GM12878 (cell line): Measurements from ENCODE around the gene RAB25. TPM values are rescaled to one million over a fixed set of nuclear protein-coding genes. Genes with fewer than 3 reads are reported as not detected.
A peak's percentile ranks its signal among the peaks of the same experiment; 100 is the strongest.

Experiments used
- ASH2L ChIP-seq: fragments of 300-600, 200-600 bp; sonication (generic); IDR thresholded peaks from 2 replicates; pipeline ENCODE4 v1.6.1; 2017; ENCODE audit warnings: low read depth, mild to moderate bottlenecking, borderline replicate concordance
- ATF7 ChIP-seq: fragments of 450-650 bp; IDR thresholded peaks from 2 replicates; pipeline ENCODE4 v1.6.1; 2016; ENCODE audit warnings: low read depth, mild to moderate bottlenecking
- CBFB ChIP-seq: IDR thresholded peaks from 2 replicates; pipeline ENCODE4 v1.6.1; 2016; ENCODE audit warnings: antibody characterized with exemption, low read depth
- CBX3 ChIP-seq: fragments of 200-600 bp; sonication (generic); IDR thresholded peaks from 2 replicates; pipeline ENCODE4 v1.6.1; 2016; ENCODE audit warnings: low read depth, borderline replicate concordance
- CHD1 ChIP-seq: IDR thresholded peaks from 2 replicates; pipeline ENCODE4 v1.6.1; 2012; ENCODE audit warnings: low read depth, low read length, improper control_type of control experiment
- ESRRA ChIP-seq: IDR thresholded peaks from 2 replicates; pipeline ENCODE4 v1.6.1; 2012; ENCODE audit warnings: mild to moderate bottlenecking, low read length, improper control_type of control experiment
- EZH2 ChIP-seq: IDR thresholded peaks from 2 replicates; pipeline ENCODE4 v1.6.1; 2012; ENCODE audit warnings: low read depth, mild to moderate bottlenecking, control low read depth, inconsistent platforms, low read length, borderline replicate concordance; ENCODE audit not compliant: control insufficient read depth
- GABPA ChIP-seq: IDR thresholded peaks from 2 replicates; pipeline ENCODE4 v1.6.1; 2014; ENCODE audit warnings: antibody characterized with exemption, low read depth, mild to moderate bottlenecking, inconsistent platforms
- GATAD2B ChIP-seq: fragments of 450-650 bp; conservative IDR thresholded peaks from 2 replicates; pipeline ENCODE4 v1.6.1; 2017; ENCODE audit warnings: low read depth, mild to moderate bottlenecking, moderate library complexity
- HDGF ChIP-seq: fragments of 450-650 bp; IDR thresholded peaks from 2 replicates; pipeline ENCODE4 v1.6.1; 2016; ENCODE audit warnings: antibody characterized with exemption
- JUND ChIP-seq: IDR thresholded peaks from 2 replicates; pipeline ENCODE4 v1.6.1; 2012; ENCODE audit warnings: low read depth, mild to moderate bottlenecking, low read length, improper control_type of control experiment, moderate library complexity
- MEF2B ChIP-seq: fragments of 450-650 bp; IDR thresholded peaks from 2 replicates; pipeline ENCODE4 v1.6.1; 2018; ENCODE audit warnings: mild to moderate bottlenecking, moderate library complexity; ENCODE audit not compliant: partially characterized antibody, poor library complexity, severe bottlenecking
- NR2C1 ChIP-seq: fragments of 450-650 bp; IDR thresholded peaks from 2 replicates; pipeline ENCODE4 v1.6.1; 2017; ENCODE audit warnings: antibody characterized with exemption, mild to moderate bottlenecking, moderate library complexity
- POLR2A ChIP-seq: IDR thresholded peaks from 2 replicates; pipeline ENCODE4 v1.6.1; 2011; ENCODE audit warnings: low read depth, mild to moderate bottlenecking, low read length
- POLR2AphosphoS5 ChIP-seq: IDR thresholded peaks from 2 replicates; pipeline ENCODE4 v1.6.1; 2011; ENCODE audit warnings: mild to moderate bottlenecking, low read length, inconsistent platforms
- POU2F2 ChIP-seq: IDR thresholded peaks from 3 replicates; pipeline ENCODE4 v1.6.1; 2011; ENCODE audit warnings: low read depth, mild to moderate bottlenecking, low read length, borderline replicate concordance
- SREBF1 ChIP-seq: IDR thresholded peaks from 2 replicates; pipeline ENCODE4 v1.6.1; 2012; ENCODE audit warnings: mild to moderate bottlenecking, low read length
- TARDBP ChIP-seq: IDR thresholded peaks from 2 replicates; pipeline ENCODE4 v1.6.1; 2016; ENCODE audit warnings: borderline replicate concordance
- YY1 ChIP-seq: IDR thresholded peaks from 2 replicates; pipeline ENCODE4 v1.6.1; 2011; ENCODE audit warnings: low read depth, mild to moderate bottlenecking, low read length
- ZBTB40 ChIP-seq: fragments of 450-650 bp; IDR thresholded peaks from 2 replicates; pipeline ENCODE4 v1.6.1; 2016; ENCODE audit warnings: mild to moderate bottlenecking, moderate library complexity, borderline replicate concordance
- ZNF217 ChIP-seq: fragments of 450-650 bp; IDR thresholded peaks from 2 replicates; pipeline ENCODE4 v1.6.1; 2017; ENCODE audit warnings: antibody characterized with exemption, mild to moderate bottlenecking
- polyA plus RNA-seq, 11 experiments: library from polyadenylated mRNA; depleted of rRNA in 4 of 11; unstranded in 6 of 11; stranded (reverse) in 5 of 11; fragments of >200 nt; fragmentation: Nextera tagmentation in 4 of 11; fragmentation: Illumina TruSeq in 1 of 11; extraction: Ambion mirVana in 4 of 11; extraction: Trizol in 1 of 11; gene quantifications; 1 replicate in 1 of 11; 2 replicates in 10 of 11; pipeline versions ENCODE4 v1.2.1 to v1.2.3, GENCODE V29; 2011 to 2016; ENCODE audit warnings: inconsistent platforms in 2 of 11, missing spikeins in 2 of 11, low read depth in 1 of 11
- total RNA-seq, 4 experiments: library from RNA; depleted of rRNA in 3 of 4; stranded (reverse); fragments of >200 nt in 3 of 4; fragmentation: Illumina TruSeq in 1 of 4; extraction: Trizol in 1 of 4; gene quantifications; 2 replicates each; pipeline versions ENCODE4 v1.2.1 to v1.2.3, GENCODE V29; 2013 to 2021
- TF ChIP-seq, protein P1 (sequence below): fragments of 450-650 bp; IDR thresholded peaks from 2 replicates; pipeline ENCODE4 v1.6.1; 2016; ENCODE audit warnings: mild to moderate bottlenecking
- TF ChIP-seq, protein P2 (sequence below): IDR thresholded peaks from 2 replicates; pipeline ENCODE4 v1.6.1; 2012; ENCODE audit warnings: low read length, inconsistent platforms
- TF ChIP-seq, protein P3 (sequence below): IDR thresholded peaks from 2 replicates; pipeline ENCODE4 v1.6.1; 2011; ENCODE audit warnings: borderline replicate concordance, low read depth, mild to moderate bottlenecking, moderate library complexity, mixed read lengths, low read length; ENCODE audit not compliant: insufficient read depth; ENCODE audit errors: extremely low read length

The RAB25 gene
- total and polyA plus RNA-seq, 10 of the 15 experiments (the other 5 are each of a cell fraction or from before 2014, with no cell fraction given): 0.16 to 0.36 (median 0.22) TPM; not detected in 7

GRCh38 chr1:156096640-156097391 is 35.9 kb downstream of the RAB25 start (continued):
- TF ChIP-seq ZBTB40: peak; percentile 70; the same call in 1 of the 2 replicates
- TF ChIP-seq HDGF: no peak
- TF ChIP-seq MEF2B: peak; percentile 99
- TF ChIP-seq, protein P1, sequence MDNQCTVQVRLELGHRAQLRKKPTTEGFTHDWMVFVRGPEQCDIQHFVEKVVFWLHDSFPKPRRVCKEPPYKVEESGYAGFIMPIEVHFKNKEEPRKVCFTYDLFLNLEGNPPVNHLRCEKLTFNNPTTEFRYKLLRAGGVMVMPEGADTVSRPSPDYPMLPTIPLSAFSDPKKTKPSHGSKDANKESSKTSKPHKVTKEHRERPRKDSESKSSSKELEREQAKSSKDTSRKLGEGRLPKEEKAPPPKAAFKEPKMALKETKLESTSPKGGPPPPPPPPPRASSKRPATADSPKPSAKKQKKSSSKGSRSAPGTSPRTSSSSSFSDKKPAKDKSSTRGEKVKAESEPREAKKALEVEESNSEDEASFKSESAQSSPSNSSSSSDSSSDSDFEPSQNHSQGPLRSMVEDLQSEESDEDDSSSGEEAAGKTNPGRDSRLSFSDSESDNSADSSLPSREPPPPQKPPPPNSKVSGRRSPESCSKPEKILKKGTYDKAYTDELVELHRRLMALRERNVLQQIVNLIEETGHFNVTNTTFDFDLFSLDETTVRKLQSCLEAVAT: peak; percentile 95
- TF ChIP-seq NR2C1: no peak
- TF ChIP-seq YY1: peak; percentile 82
- TF ChIP-seq ZNF217: 0 out of 2 replicates have a peak, but pooled peaks have one; percentile 53
- TF ChIP-seq, protein P2, sequence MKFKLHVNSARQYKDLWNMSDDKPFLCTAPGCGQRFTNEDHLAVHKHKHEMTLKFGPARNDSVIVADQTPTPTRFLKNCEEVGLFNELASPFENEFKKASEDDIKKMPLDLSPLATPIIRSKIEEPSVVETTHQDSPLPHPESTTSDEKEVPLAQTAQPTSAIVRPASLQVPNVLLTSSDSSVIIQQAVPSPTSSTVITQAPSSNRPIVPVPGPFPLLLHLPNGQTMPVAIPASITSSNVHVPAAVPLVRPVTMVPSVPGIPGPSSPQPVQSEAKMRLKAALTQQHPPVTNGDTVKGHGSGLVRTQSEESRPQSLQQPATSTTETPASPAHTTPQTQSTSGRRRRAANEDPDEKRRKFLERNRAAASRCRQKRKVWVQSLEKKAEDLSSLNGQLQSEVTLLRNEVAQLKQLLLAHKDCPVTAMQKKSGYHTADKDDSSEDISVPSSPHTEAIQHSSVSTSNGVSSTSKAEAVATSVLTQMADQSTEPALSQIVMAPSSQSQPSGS: no peak
- no peak for TF ChIP-seq CBX3
- TF ChIP-seq ASH2L: peak; percentile 35; the same call in 1 of the 2 replicates
- no peak for TF ChIP-seq EZH2
- TF ChIP-seq GATAD2B: peak; percentile 91
- TF ChIP-seq GABPA: no peak
- no peak for TF ChIP-seq ESRRA
- no peak for TF ChIP-seq JUND
- TF ChIP-seq, protein P3, sequence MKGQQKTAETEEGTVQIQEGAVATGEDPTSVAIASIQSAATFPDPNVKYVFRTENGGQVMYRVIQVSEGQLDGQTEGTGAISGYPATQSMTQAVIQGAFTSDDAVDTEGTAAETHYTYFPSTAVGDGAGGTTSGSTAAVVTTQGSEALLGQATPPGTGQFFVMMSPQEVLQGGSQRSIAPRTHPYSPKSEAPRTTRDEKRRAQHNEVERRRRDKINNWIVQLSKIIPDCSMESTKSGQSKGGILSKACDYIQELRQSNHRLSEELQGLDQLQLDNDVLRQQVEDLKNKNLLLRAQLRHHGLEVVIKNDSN: no peak
- TF ChIP-seq ATF7: peak; percentile 90
- TF ChIP-seq TARDBP: peak; percentile 39; the same call in 1 of the 2 replicates
- peak; percentile 22; the same call in 1 of the 2 replicates for TF ChIP-seq CHD1
- TF ChIP-seq POLR2AphosphoS5: peak; percentile 14; the same call in 1 of the 2 replicates
- TF ChIP-seq POLR2A: no peak
- TF ChIP-seq SREBF1: no peak
- peak; percentile 98 for TF ChIP-seq CBFB
- TF ChIP-seq POU2F2: peak; percentile 90
